GM19240 (cell line): Measurements from ENCODE around the gene IGF2.
A peak's percentile ranks its signal among the peaks of the same experiment; 100 is the strongest.

Experiments used
- DNase-seq: peaks from one replicate; pipeline ENCODE4 v3.0.0; 2011; ENCODE audit warnings: low spot score; ENCODE audit not compliant: insufficient read length

Gene IGF2

GRCh38 chr11:2169626-2170570 is 30.7 kb upstream of the IGF2 start:
- DNase-seq = no peak

DNA sequence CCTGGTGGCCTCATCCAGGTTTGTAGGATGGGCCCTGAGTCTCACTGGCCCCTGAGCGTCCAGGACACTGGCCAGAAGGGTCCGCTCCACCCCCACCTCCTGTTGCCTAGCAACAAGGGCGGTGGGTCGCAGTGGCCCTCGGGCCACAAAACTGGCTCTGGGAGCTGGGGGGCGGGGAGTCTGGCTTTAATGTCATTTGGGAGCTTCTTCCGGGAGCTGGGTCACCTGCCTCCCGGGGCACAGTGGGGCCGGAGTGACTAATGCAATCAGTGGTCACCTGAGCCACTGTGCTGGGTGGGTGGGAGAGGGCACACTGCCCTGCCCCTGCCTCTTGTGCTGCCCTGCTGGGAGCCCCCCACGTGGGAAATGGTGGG is 29.8 kb upstream of the IGF2 start:
- no peak for DNase-seq

GRCh38 chr11:2168286-2169004 is 29.3 kb upstream of the IGF2 start:
- no peak for DNase-seq

DNA sequence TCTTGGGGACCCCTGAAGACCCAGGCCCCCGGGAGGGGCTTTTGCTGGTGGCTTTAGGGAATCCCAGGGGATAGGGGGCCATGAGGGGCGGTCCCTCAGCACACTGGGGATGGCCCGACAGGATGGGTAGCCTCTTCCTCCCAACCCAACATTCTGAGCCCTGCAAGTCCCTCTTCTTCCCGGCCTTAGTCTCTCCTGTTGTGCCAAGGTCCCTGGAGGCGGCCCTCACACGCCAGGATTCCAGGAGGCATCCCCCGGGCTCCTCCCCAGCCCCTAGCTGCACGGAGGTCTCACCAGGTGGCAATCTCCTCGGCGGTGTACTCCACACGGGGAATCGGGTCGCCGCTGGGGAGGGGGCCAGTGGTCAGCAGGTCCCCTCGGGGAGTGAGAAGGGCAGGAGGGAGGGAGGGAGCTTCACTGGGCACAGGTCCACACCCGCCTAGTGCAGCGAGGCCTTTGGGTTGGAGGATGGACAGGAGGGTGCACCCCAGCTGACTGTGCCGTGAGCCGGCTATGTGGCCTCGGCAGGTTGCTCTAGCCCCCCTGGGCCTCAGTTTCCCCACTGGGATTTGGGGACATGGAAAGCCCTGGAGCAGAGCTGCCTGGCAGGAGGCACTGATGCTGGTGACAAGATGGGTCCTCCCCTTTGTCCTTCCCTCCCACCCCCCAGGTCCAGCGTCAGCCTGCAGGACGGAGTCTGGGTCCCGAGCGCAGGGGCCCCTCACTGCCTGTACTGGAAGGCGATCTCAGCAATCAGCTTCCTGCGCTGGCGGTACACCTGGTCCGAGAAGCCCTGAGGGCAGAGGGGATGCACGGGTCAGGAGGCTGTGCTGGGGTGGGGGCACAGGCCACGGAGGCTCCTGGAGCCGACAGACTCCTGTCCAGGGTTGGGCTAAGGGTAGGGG is 28.2 kb upstream of the IGF2 start:
- no peak for DNase-seq

DNA sequence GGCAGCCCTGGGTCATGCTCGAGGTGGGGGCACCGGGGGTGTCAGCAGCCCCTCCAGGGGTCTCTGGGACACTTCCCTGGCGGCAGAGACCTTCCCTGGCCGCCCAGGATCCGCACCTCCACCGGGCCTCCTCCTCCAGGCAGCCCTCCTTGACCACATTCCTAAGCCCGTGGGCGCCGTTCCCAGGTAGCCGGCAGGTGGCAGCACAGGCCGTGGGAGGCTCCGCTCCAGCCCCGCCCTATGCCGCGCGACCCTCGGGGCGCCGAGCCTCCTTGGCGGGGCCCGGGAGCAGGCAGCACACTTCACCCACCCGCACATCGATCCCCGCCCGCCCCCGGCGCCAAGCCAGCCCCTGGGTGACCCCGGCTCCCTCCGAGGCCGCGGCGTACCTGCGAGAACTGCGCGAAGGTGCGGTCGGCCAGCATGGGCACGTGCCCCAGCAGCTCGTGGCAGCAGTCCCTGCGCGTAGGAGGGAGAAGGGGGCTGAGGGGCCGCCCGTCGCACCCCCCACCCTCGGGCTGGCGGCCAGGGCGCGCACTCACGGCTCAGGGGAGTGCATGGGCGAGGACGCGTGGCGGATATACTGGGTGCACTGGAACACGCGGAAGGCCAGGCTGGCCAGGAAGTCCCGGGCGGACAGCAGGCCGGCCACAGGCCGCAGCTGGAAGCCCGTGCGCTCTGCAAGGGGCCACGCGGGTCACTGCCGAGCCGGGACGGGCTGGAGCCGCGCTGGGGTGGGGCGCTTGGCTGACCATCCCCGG is 27.1 kb upstream of the IGF2 start:
- DNase-seq = no peak

GRCh38 chr11:2165571-2165970 is 26.4 kb upstream of the IGF2 start:
- no peak for DNase-seq

DNA sequence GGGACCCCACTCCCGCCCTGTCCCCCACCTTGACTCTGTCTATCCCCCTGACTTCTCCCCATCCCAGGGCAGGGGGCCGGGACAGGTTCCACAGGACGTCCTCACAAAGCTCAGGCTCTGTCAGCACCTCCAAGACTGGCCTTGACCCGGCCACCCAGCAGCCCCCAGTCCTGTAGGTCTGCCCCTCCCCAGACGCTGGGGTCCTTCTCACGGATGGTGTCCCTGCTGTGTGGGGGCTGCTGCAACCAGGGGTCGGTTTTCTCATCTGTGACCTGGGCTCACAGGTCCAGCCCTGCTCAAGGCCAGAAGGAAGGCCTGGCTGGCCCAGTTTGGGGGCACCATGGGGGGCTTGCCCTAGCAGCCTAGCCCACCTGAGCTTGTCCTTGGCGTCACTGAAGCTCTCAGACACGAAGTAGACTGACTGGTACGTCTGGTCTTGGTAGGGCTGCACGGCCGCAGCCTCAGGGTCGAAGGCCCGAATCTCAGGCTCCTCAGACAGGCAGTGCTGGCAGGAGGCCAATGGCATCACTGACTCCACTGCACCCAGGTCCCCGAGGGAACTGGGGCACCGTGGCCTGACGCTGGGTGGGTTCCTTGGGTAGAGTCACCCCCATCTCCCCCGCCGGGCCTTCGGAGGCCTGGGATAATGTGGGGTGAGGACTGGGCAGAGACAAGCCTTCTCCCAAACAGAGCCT is 25.8 kb upstream of the IGF2 start:
- no peak for DNase-seq

DNA sequence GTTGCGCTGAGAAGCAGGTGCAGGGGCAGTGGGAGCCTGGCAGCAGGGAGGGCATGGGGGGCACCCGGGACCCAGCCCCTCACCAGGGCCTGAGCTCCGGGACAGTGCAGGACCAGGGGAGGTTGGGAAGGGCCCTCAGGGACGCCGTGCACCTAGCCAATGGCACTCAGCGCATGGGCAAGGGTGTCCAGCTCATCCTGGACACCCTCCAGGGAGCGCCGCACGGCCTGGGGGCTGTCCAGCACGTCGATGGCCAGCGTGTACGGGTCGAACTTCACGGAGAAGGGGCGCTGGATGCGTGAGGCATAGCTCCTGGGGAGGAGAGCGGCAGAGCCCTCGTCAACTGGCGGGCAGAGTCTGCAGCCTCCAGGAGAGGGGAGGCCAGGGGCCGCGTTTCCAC is 24.9 kb upstream of the IGF2 start:
- no peak for DNase-seq

DNA sequence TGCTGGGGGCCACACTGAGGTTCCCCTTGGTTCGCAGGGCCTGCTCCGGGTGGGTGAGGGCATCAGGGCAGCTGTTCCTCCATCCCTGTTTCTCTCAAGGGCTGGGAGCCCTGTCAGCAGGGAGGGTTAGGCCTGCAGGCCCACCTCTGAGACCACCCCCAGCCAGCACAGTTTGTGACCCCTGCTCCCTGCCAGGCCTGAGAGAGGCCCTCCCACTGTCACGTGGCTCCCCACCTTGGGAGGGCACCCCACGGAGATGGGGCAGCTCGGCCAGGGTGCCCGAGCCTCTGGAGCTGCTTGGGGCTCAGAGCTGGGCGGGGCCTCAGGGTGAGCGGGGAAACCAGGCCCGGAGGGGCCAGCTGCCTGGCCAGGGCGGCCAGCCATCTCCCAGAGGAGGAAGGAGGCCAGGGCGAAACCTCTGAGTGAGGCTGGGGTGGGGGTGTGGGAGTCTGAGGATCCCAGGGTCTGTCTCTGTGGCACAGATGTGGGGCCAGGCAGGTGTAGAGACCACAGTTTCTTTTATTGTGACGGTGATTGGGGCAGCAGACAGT is 24.3 kb upstream of the IGF2 start:
- no peak for DNase-seq

DNA sequence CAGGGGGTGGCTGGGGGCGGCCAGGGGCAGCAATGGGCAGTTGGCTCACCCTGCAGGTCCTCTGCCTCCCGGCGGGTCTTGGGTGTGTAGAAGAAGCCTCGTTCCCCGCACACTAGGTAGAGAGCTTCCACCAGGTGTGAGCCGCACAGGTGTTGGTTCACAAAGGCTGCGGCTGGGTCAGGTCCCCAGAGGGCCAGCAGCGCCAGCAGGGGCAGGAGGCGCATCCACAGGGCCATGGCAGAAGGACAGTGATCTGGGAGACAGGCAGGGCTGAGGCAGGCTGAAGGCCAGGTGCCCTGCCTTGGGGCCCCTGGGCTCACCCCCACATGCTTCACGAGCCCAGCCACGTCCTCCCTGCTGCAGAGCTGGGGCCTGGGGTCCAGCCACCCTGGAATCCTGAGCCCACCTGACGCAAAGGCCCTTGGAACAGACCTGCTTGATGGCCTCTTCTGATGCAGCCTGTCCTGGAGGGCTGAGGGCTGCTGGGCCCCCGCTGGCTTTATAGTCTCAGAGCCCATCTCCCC is 21.6 kb upstream of the IGF2 start, which contains the start of gene INS:
Gene INS (minus strand): TSS at position 474 of the 524 bp plus-strand sequence. CDS start 238 bp downstream, at position 236.
- no peak for DNase-seq

DNA sequence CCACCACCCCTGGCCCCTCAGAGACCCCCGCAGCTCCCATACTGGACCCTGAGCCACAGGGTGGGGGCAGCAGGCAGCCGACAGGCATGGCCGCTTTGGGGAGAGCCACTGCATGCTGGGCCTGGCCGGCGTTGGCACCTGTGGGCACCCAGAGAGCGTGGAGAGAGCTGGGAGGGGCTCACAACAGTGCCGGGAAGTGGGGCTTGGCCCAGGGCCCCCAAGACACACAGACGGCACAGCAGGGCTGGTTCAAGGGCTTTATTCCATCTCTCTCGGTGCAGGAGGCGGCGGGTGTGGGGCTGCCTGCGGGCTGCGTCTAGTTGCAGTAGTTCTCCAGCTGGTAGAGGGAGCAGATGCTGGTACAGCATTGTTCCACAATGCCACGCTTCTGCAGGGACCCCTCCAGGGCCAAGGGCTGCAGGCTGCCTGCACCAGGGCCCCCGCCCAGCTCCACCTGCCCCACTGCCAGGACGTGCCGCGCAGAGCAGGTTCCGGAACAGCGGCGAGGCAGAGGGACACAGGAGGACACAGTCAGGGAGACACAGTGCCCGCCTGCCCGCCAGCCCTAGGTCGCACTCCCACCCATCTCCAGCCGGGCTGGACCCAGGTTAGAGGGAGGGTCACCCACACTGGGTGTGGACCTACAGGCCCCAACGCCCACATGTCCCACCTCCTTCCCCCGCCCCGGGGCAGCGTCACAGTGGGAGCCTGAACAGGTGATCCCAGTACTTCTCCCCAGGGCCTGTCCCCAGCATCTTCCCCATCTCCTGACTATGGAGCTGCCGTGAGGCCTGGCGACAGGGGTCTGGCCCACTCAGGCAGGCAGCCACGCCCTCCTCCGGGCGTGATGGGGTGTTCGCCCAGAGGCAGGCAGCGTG is 20.6 kb upstream of the IGF2 start:
- DNase-seq = no peak

DNA sequence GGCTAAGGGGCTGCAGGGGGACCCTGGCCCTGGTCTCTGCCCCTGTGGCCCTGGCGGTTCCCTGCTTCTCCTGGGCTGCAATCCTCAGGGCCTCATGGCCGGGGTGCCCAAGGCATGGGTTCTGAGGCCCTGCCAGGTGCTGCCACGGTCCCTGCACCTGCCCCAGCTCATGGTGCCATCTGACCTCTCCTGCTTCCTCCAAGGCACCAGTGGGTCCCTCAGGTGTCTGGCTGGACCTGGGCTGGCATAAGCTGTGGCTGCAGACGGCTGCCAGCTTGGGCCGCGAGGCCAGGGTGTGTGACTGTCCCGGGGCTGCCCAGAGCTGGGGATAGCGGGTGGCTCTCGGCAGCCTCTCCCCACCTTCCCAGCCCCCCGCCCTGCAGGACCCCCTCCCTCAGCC is 19.8 kb upstream of the IGF2 start:
- DNase-seq = no peak

DNA sequence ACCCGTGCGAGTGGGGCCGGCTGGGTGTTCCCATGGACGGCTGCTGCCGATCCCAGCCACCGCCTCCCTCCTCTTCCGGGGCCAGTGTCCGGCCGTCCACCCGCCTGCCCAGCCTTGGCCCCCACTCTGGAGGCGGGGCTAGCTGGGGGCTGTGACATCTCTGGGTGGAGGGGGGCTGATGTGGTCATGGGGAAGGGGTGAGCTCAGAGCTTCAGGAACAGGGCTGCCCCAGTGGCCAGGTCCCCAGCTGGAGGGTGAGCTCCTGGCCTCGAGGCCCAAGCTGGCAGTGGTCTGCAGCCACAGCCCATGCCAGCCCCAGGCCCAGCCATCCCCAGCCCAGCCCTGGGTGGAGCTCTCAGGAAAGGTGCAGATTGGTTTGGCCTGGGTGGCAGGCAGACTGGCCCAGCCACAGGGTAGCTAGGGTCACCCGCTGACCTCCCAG is 19.1 kb upstream of the IGF2 start:
- no peak for DNase-seq

DNA sequence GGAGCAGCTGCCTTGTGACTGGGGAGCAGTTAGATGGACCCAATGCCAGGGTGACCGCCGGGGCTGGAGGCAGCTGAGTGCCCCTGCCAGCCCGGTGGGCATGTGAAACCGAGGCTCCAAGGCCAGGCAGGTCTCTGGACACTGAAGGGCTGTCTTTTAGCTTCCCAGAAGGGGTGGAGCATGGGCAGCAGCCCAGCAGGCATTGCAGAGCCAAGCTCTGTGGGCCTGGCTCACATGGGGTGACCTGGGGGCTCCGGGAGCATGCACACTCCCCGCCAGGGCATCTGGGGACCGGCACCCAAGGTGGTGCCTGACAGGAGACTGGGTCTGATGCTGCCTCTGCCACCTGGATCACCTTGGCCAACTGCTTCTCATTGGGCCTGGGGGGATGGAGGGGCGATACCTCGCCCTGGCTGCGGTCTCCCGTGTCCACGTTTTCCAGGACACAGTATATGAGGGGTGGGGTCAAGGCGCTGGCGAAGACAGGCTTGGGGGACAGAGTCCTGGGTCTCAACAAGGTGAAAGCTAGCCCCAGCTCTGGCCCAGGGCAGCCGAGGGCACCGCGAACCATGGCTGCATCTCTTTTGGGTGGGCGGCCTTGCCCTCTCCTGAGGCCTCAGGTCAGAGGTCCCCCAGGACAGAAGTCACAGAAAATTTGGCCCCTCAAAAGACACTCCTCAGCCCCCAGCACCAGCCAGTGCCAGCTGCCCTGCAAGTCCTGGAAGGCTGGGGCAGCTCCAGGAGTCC is 18.3 kb upstream of the IGF2 start:
- no peak for DNase-seq

GRCh38 chr11:2156416-2157182 is 17.4 kb upstream of the IGF2 start:
- peak; percentile 72 for DNase-seq

DNA sequence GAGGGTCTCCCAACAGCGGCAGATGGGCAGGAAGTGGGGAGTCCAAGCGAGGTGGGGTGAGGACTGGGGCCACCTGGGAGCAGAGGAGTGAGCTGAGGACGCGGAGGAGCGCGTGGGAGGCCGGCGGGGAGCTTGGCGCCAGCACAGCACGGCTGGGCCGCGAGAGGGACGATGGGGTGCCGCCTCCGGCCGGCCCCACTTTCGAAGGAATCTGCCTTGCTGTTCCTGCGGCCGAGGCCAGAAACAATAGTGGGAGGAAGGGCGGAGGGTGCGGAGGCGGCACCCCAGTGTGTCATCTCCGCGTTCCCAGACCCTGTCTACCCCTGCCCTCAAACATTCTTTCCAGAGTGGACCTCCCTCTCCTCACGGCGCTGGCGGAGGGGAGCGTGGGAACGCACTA is 16.3 kb upstream of the IGF2 start:
- no peak for DNase-seq

- no peak for DNase-seq
These were observed 15.7 kb upstream of the IGF2 start for GRCh38 chr11:2154889-2155288.
